Mesothelial cell of epicardium (in vitro differentiated cells): ENCODE results near the gene ERCC6. TPM values are rescaled to one million over a fixed set of nuclear protein-coding genes. Genes with fewer than 3 reads are reported as not detected.

ENCODE experiments used
- DNase-seq, 2 experiments: peaks; one replicate each; pipeline ENCODE4 v3.0.0; 2021; ENCODE audit warnings: low spot score in 2 of 2; ENCODE audit not compliant: unreplicated experiment in 2 of 2
- H3K27ac Mint-ChIP-seq: 2 replicates; pipeline ENCODE4 v1.8.0; 2021; ENCODE audit warnings: mixed read lengths
- H3K27me3 Mint-ChIP-seq: 2 replicates; pipeline ENCODE4 v1.8.0; 2021; ENCODE audit warnings: low read depth, mixed read lengths
- H3K36me3 Mint-ChIP-seq: 2 replicates; pipeline ENCODE4 v1.8.0; 2021; ENCODE audit warnings: mixed read lengths
- H3K4me1 Mint-ChIP-seq: 2 replicates; pipeline ENCODE4 v1.8.0; 2021; ENCODE audit warnings: mixed read lengths
- H3K4me3 Mint-ChIP-seq: 2 replicates; pipeline ENCODE4 v1.8.0; 2021; ENCODE audit warnings: mild to moderate bottlenecking, moderate library complexity, mixed read lengths
- H3K9me3 Mint-ChIP-seq: 2 replicates; pipeline ENCODE4 v1.8.0; 2021; ENCODE audit warnings: mixed read lengths
- total RNA-seq: library from RNA; stranded (reverse); gene quantifications from 3 replicates; pipeline ENCODE4 v1.2.1, GENCODE V29; 2021
- TF ChIP-seq, protein P1 (sequence below): fragments of 200-600 bp; sonication (generic); IDR thresholded peaks from one replicate; pipeline ENCODE4 v1.5.0; 2021; ENCODE audit warnings: antibody characterized with exemption; ENCODE audit not compliant: unreplicated experiment

Gene ERCC6
- total RNA-seq, 1 donor from 2014 or later: 35.4 TPM

DNA sequence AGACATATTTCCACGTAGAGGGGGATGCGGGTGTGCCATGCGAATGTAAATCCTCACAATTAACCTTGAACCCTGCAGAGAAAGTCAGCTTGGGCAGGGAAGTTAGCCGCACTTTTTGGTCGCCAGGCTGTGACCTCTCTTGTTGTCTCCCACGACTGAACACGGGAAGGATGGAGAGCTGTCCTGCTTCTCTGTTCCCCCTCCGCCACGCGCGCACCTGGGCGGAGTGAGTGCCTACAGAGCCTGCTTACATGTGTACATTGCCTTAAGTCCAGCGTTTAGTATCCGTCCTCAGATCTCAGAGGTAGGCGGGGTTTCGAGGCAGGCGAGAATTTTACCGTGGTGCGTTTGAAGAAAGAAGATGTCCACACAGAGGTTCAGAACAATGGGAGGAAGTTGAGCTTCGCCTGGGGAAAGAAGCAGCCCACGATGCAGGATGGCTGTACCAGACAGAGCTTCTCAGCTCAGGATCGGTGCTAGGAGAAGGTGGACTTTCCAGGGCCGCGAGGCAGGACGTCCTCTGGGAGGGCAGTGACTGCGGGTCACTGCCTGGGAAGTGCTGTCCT is 482 bp upstream of the ERCC6 start:
- DNase-seq: peak in 1 of 2 experiments; percentile 52
- H3K4me3 Mint-ChIP-seq: peak overlapping the region; percentile 88
- peak overlapping the region; percentile 97 for H3K27ac Mint-ChIP-seq

DNA sequence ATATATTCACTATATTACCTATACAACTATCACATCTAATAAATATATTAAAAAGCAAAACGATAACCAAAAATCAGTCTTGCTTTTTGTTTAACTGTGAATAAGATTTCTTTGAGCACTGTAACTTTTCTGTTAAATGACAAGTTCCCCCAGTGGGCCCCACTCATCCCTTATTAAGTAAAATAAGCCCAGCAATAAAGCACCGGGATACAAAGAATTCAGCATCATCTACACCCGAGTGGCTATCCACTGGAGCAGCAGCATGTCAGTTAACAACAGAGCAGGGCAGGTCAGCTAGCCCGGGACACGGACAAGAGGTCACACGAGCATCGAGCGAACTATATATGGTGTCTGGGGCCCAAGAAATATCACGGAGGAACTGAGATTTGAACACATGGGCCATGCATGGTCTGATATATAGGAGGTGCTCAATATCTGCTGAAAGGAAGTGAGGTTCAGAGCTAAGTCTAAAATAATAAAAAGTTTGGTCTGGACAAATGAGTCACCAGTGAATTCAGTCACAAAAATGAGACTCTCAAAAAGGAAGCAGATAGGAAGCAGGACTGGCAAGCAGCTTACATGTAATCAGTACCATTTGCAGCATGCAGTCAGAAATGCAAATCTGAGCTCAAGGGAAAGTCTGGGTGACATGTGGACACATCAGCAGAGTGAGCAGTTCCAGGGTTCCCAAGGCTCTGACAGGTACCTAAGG is 4.1 kb downstream of the ERCC6 start:
- no peaks in the 10 kb centered on the region for H3K27me3 Mint-ChIP-seq
- H3K4me3 Mint-ChIP-seq: no peak overlapping the region
- DNase-seq: no peak
- peaks cover 12% of the 10 kb centered on the region for H3K36me3 Mint-ChIP-seq
- H3K4me1 Mint-ChIP-seq: peaks cover 20% of the 10 kb centered on the region
- no peaks in the 10 kb centered on the region for H3K9me3 Mint-ChIP-seq
- H3K27ac Mint-ChIP-seq: no peak overlapping the region
- TF ChIP-seq, protein P1, sequence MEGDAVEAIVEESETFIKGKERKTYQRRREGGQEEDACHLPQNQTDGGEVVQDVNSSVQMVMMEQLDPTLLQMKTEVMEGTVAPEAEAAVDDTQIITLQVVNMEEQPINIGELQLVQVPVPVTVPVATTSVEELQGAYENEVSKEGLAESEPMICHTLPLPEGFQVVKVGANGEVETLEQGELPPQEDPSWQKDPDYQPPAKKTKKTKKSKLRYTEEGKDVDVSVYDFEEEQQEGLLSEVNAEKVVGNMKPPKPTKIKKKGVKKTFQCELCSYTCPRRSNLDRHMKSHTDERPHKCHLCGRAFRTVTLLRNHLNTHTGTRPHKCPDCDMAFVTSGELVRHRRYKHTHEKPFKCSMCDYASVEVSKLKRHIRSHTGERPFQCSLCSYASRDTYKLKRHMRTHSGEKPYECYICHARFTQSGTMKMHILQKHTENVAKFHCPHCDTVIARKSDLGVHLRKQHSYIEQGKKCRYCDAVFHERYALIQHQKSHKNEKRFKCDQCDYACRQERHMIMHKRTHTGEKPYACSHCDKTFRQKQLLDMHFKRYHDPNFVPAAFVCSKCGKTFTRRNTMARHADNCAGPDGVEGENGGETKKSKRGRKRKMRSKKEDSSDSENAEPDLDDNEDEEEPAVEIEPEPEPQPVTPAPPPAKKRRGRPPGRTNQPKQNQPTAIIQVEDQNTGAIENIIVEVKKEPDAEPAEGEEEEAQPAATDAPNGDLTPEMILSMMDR: no peak

More for the DNA sequence above, 482 bp upstream of the ERCC6 start:
- H3K9me3 Mint-ChIP-seq: peaks cover 6% of the 10 kb centered on the region
- peaks cover 21% of the 10 kb centered on the region for H3K4me1 Mint-ChIP-seq
- TF ChIP-seq, protein P1: no peak
- peaks cover 3% of the 10 kb centered on the region for H3K27me3 Mint-ChIP-seq
- no peaks in the 10 kb centered on the region for H3K36me3 Mint-ChIP-seq

DNA sequence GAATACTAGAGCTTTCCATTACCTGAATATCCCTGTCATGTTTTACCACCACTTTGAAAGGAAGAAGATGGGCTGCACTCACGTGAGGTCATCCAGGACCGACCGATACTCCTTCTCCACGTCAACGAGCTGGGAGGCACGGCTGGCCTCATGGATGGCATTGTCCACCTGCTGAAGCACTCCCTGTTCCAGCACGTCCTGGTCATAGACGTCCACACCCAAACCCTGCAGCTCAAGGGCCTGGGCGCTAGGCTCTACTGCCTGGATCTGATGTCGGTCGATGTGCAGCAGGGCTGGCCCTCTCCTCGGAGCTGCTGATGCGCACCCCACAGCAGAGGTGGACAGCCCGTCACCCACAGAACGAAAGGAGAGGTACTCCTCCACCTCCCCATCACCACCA is 6.5 kb downstream of the ERCC6 start:
- Mint-ChIP-seq H3K9me3 (no peaks in the 10 kb centered on the region), H3K27ac (no peak overlapping the region), H3K27me3 (no peaks in the 10 kb centered on the region), H3K36me3 (peaks cover 17% of the 10 kb centered on the region), H3K4me1 (peaks cover 3% of the 10 kb centered on the region), H3K4me3 (no peak overlapping the region)
- no peak for DNase-seq
- TF ChIP-seq, protein P1: no peak

DNA sequence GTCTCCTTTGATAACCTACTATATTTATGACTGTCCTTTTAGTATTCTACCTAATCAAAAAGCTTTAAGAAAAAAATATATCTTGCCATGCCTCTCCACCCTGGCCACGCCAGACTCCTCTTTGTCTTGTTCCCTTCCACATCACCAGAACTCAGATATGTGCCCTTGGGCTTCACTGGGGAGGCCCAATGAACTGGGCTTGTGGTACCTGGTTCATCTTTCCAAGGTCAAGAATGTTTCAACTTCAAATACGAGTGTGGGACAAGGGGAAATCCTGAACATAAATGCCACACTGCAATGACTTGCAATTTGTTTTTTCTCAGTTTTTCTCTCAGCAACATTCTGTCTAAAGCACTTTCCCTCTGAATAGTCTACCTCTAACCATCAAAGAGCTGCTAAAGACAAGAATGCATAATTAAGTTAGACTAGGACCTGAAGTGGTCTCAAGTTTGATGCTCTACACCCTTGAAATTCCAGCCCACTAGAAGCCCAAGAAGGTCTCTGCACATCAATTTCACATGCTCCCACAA is 9.9 kb downstream of the ERCC6 start:
- no peak for DNase-seq
- H3K27me3 Mint-ChIP-seq: no peaks in the 10 kb centered on the region
- peaks cover 34% of the 10 kb centered on the region for H3K36me3 Mint-ChIP-seq
- H3K9me3 Mint-ChIP-seq: no peaks in the 10 kb centered on the region
- no peak overlapping the region for H3K4me3 Mint-ChIP-seq
- H3K4me1 Mint-ChIP-seq: no peaks in the 10 kb centered on the region
- TF ChIP-seq, protein P1: no peak
- no peak overlapping the region for H3K27ac Mint-ChIP-seq

DNA sequence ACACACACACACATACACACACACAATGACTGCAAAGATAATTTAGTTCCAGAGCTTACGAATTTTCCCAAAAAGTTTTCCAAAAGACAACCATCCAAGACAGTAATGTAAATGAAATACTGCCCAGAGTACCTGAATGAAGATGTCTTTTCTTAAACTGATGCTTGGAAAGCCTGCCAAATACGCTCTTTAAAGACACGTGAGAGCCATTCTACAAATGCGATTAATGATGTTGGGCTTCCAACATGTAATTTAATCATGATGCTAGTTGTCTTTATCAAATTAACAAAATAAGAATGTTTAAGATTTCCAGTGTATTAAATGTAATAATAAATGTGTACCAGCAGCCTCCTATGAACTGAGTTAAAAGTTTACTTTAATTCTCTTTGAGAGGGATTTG is 11.1 kb downstream of the ERCC6 start:
- H3K4me1 Mint-ChIP-seq: no peaks in the 10 kb centered on the region
- H3K36me3 Mint-ChIP-seq: peaks cover 36% of the 10 kb centered on the region

More for the DNA sequence above, 11.1 kb downstream of the ERCC6 start:
- Mint-ChIP-seq H3K27me3 (no peaks in the 10 kb centered on the region), H3K9me3 (no peaks in the 10 kb centered on the region), H3K27ac (no peak overlapping the region), H3K4me3 (no peak overlapping the region)
- TF ChIP-seq, protein P1: no peak
- no peak for DNase-seq
